GM21786 (cell line): ENCODE data around the gene RAB6C.
"Not testable (repeated sequence)": the region's sequence is repeated elsewhere in the genome, so short reads cannot be mapped to it uniquely, and the experiment has no call there.

Experiments used
- ATAC-seq: cut with Tn5 transposase; IDR thresholded peaks from one replicate; pipeline ENCODE4 v1.9.1; 2021; ENCODE audit not compliant: unreplicated experiment

RAB6C gene

GRCh38 chr2:129979629-129980155, at the start of gene RAB6C:
TSS of gene RAB6C (plus strand) at chr2:129979666. CDS start at chr2:129980116, 450 bp downstream.
- not testable (repeated sequence) for ATAC-seq

- no peak for ATAC-seq
These were observed 49.0 kb upstream of the RAB6C start for GRCh38 chr2:129930451-129930850.

- not testable (repeated sequence) for ATAC-seq
These were observed 46.1 kb upstream of the RAB6C start for GRCh38 chr2:129933387-129933786.

- ATAC-seq, result no peak
These were observed 45.2 kb upstream of the RAB6C start for GRCh38 chr2:129934044-129934822.

GRCh38 chr2:129935118-129935517, 44.3 kb upstream of the RAB6C start:
- ATAC-seq, result no peak

GRCh38 chr2:129936334-129936934, 43.0 kb upstream of the RAB6C start:
- no peak for ATAC-seq

- ATAC-seq, result not testable (repeated sequence)
These were observed 40.5 kb upstream of the RAB6C start for GRCh38 chr2:129938850-129939471.

- ATAC-seq, result not testable (repeated sequence)
These were observed 36.0 kb upstream of the RAB6C start for GRCh38 chr2:129943456-129943855.

GRCh38 chr2:129945557-129945956, 33.9 kb upstream of the RAB6C start:
- ATAC-seq, result no peak

GRCh38 chr2:129947712-129948111, 31.8 kb upstream of the RAB6C start:
- ATAC-seq, result not testable (repeated sequence)

GRCh38 chr2:129956171-129956570, 23.3 kb upstream of the RAB6C start:
- not testable (repeated sequence) for ATAC-seq

GRCh38 chr2:129957891-129958290, 21.6 kb upstream of the RAB6C start:
- ATAC-seq, result no peak

- ATAC-seq, result not testable (repeated sequence)
These were observed 20.7 kb upstream of the RAB6C start for GRCh38 chr2:129958736-129959135.

GRCh38 chr2:129968605-129969004, 10.9 kb upstream of the RAB6C start:
- ATAC-seq, result not testable (repeated sequence)

- no peak for ATAC-seq
These were observed 4.3 kb upstream of the RAB6C start for GRCh38 chr2:129975016-129975774.

- not testable (repeated sequence) for ATAC-seq
These were observed 2.5 kb upstream of the RAB6C start for GRCh38 chr2:129976969-129977368.

GRCh38 chr2:129977986-129978385, 1.5 kb upstream of the RAB6C start:
- ATAC-seq, result no peak

GRCh38 chr2:129980246-129980645, 780 bp downstream of the RAB6C start:
- not testable (repeated sequence) for ATAC-seq

- ATAC-seq, result not testable (repeated sequence)
These were observed 2.2 kb downstream of the RAB6C start for GRCh38 chr2:129981689-129982088.

- ATAC-seq, result no peak
These were observed 5.0 kb downstream of the RAB6C start for GRCh38 chr2:129984426-129984825.
